PC-9 (cell line): ENCODE results near the gene EHMT1. TPM values are rescaled to one million over a fixed set of nuclear protein-coding genes. Genes with fewer than 3 reads are reported as not detected.

Experiments
- BruUV-seq: library from RNA; stranded (reverse); fragments of 400-500 nt; replicated peaks from 2 replicates; lab custom pipeline; 2021; lab: Mats Ljungman, UMichigan
- CTCF ChIA-PET: fragments of 300-600 bp; sonication (Branson Sonifier 250); formaldehyde crosslinking; loops from one replicate; lab custom pipeline; 2022; ENCODE audit warnings: antibody characterized with exemption; lab: Charles Lee
- POLR2A ChIA-PET: fragments of 300-600 bp; sonication (Branson Sonifier 250); formaldehyde crosslinking; loops from one replicate; lab custom pipeline; 2022; ENCODE audit warnings: antibody characterized with exemption; ENCODE audit not compliant: unreplicated experiment; lab: Charles Lee
- DNase-seq, 2 experiments: peaks; one replicate each; pipeline versions ENCODE4 v3.0.0 to v3.0.0-alpha.2; 2015 to 2022; ENCODE audit warnings: mixed read lengths in 1 of 2
- H2AFZ ChIP-seq: fragments of 200-600 bp; sonication (generic); 2 replicates; pipeline ENCODE4 v1.8.1; 2017; ENCODE audit warnings: antibody characterized with exemption
- H3F3A ChIP-seq: fragments of 200-600 bp; sonication (generic); 2 replicates; pipeline ENCODE4 v1.8.1; 2017; ENCODE audit warnings: antibody characterized with exemption, mild to moderate bottlenecking, low read depth; ENCODE audit not compliant: insufficient read depth
- H3K27ac ChIP-seq: fragments of 200-600 bp; sonication (generic); 2 replicates; pipeline ENCODE4 v1.6.1; 2016; ENCODE audit warnings: mixed run types
- H3K27me3 ChIP-seq: fragments of 200-600 bp; sonication (generic); 2 replicates; pipeline ENCODE4 v1.6.1; 2016; ENCODE audit warnings: low read depth, mixed run types; ENCODE audit not compliant: insufficient read depth
- H3K36me3 ChIP-seq: fragments of 200-600 bp; sonication (generic); 2 replicates; pipeline ENCODE4 v1.6.1; 2016; ENCODE audit warnings: low read depth, mixed run types
- H3K4me1 ChIP-seq: fragments of 200-600 bp; sonication (generic); replicated peaks from 2 replicates; pipeline ENCODE4 v1.6.1; 2016; ENCODE audit warnings: mixed run types; ENCODE audit not compliant: insufficient read depth
- H3K4me2 ChIP-seq: fragments of 200-600 bp; sonication (generic); 2 replicates; pipeline ENCODE4 v1.6.1; 2017; ENCODE audit warnings: mixed run types
- H3K4me3 ChIP-seq: fragments of 200-600 bp; sonication (generic); 2 replicates; pipeline ENCODE4 v1.6.1; 2016; ENCODE audit warnings: mixed run types
- H3K79me2 ChIP-seq: fragments of 200-600 bp; sonication (generic); 2 replicates; pipeline ENCODE4 v1.6.1; 2017; ENCODE audit warnings: low read depth, mixed run types
- H3K9me2 ChIP-seq: fragments of 200-600 bp; sonication (generic); 2 replicates; pipeline ENCODE4 v1.8.1; 2017; ENCODE audit warnings: mild to moderate bottlenecking; ENCODE audit not compliant: insufficient read depth
- H3K9me3 ChIP-seq: fragments of 200-600 bp; sonication (generic); 2 replicates; pipeline ENCODE4 v1.8.1; 2016; ENCODE audit warnings: low read depth; ENCODE audit not compliant: insufficient read depth
- H4K20me1 ChIP-seq: fragments of 200-600 bp; sonication (generic); 2 replicates; pipeline ENCODE4 v1.8.1; 2017; ENCODE audit not compliant: insufficient read depth
- CTCF ChIP-seq: fragments of 200-600 bp; sonication (generic); conservative IDR thresholded peaks from 2 replicates; pipeline ENCODE4 v1.6.1; 2017; ENCODE audit warnings: mixed run types, antibody characterized with exemption, mild to moderate bottlenecking, moderate library complexity
- EZH2 ChIP-seq: fragments of 200-600 bp; sonication (generic); IDR thresholded peaks from 2 replicates; pipeline ENCODE4 v1.8.0; 2017; ENCODE audit warnings: antibody characterized with exemption, low read depth
- intact Hi-C: fragments of 100-400 bp; cut with micrococcal nuclease; formaldehyde crosslinking; loops from one replicate; pipeline ENCODE4 v1.10.0; 2022; ENCODE audit not compliant: unreplicated experiment
- total RNA-seq: library from RNA; stranded (reverse); gene quantifications from 2 replicates; pipeline ENCODE4 v1.2.3, GENCODE V29; 2021

Gene EHMT1
- total RNA-seq, 1 experiment from 2014 or later: 116 TPM

- Histone ChIP-seq H3K4me1 (no peaks in the 10 kb centered on the region), H3K79me2 (no peaks in the 10 kb centered on the region), H3F3A (no peaks in the 10 kb centered on the region), H3K36me3 (no peaks in the 10 kb centered on the region), H2AFZ (no peak overlapping the region), H3K9me2 (no peaks in the 10 kb centered on the region), H3K9me3 (no peaks in the 10 kb centered on the region), H3K4me2 (no peak overlapping the region), H4K20me1 (no peaks in the 10 kb centered on the region; the same call in 1 of the 2 replicates), H3K4me3 (no peak overlapping the region), H3K27me3 (no peaks in the 10 kb centered on the region), H3K27ac (no peak overlapping the region)
- intact Hi-C loops: no loop called here
- CTCF ChIA-PET: no interaction called here
- no TSS peak for BruUV-seq
- DNase-seq: no peak
- POLR2A ChIA-PET: no interaction called here
- TF ChIP-seq EZH2 (no peak), CTCF (no peak)
Observed at GRCh38 chr9:137834846-137835546, 216.2 kb downstream of the EHMT1 start.

GRCh38 chr9:137836151-137836830 is 217.5 kb downstream of the EHMT1 start:
- TF ChIP-seq CTCF (no peak), EZH2 (no peak)
- Histone ChIP-seq H3K4me2 (no peak overlapping the region), H3K9me3 (no peaks in the 10 kb centered on the region), H2AFZ (no peak overlapping the region), H3K4me3 (no peak overlapping the region), H3K27me3 (no peaks in the 10 kb centered on the region), H3K79me2 (no peaks in the 10 kb centered on the region), H3K27ac (no peak overlapping the region), H4K20me1 (no peaks in the 10 kb centered on the region), H3K4me1 (no peaks in the 10 kb centered on the region), H3F3A (no peaks in the 10 kb centered on the region), H3K36me3 (no peaks in the 10 kb centered on the region), H3K9me2 (no peaks in the 10 kb centered on the region)
- no TSS peak for BruUV-seq
- no peak for DNase-seq
- POLR2A ChIA-PET: no interaction called here
- CTCF ChIA-PET: no interaction called here
- intact Hi-C loops: no loop called here

GRCh38 chr9:137836831-137837241 is 218.0 kb downstream of the EHMT1 start:
- H3K27ac ChIP-seq: no peak overlapping the region
- no peaks in the 10 kb centered on the region for H3K36me3 ChIP-seq
- no peaks in the 10 kb centered on the region for H3K9me2 ChIP-seq
- no peak for TF ChIP-seq CTCF
- no peak for TF ChIP-seq EZH2
- BruUV-seq: no TSS peak
- no peaks in the 10 kb centered on the region for H3F3A ChIP-seq
- H3K4me3 ChIP-seq: no peak overlapping the region
- no peak overlapping the region for H3K4me2 ChIP-seq
- H3K27me3 ChIP-seq: no peaks in the 10 kb centered on the region
- no peaks in the 10 kb centered on the region for H3K79me2 ChIP-seq
- H3K4me1 ChIP-seq: no peaks in the 10 kb centered on the region
- CTCF ChIA-PET: no interaction called here
- POLR2A ChIA-PET: no interaction called here
- intact Hi-C loops: no loop called here
- H2AFZ ChIP-seq: no peak overlapping the region
- H3K9me3 ChIP-seq: no peaks in the 10 kb centered on the region
- no peak for DNase-seq
- no peaks in the 10 kb centered on the region for H4K20me1 ChIP-seq
